Activated T-helper 1 cell treated with Interleukin-2 at 50 U/mL for 16 hours (primary cell): ENCODE data around the gene LIMK1.
A peak's percentile ranks its signal among the peaks of the same experiment; 100 is the strongest.

Experiments used
- DNase-seq: peaks from one replicate; pipeline ENCODE4 v3.0.0-alpha.2; 2020; ENCODE audit warnings: low read depth

Gene LIMK1

DNA sequence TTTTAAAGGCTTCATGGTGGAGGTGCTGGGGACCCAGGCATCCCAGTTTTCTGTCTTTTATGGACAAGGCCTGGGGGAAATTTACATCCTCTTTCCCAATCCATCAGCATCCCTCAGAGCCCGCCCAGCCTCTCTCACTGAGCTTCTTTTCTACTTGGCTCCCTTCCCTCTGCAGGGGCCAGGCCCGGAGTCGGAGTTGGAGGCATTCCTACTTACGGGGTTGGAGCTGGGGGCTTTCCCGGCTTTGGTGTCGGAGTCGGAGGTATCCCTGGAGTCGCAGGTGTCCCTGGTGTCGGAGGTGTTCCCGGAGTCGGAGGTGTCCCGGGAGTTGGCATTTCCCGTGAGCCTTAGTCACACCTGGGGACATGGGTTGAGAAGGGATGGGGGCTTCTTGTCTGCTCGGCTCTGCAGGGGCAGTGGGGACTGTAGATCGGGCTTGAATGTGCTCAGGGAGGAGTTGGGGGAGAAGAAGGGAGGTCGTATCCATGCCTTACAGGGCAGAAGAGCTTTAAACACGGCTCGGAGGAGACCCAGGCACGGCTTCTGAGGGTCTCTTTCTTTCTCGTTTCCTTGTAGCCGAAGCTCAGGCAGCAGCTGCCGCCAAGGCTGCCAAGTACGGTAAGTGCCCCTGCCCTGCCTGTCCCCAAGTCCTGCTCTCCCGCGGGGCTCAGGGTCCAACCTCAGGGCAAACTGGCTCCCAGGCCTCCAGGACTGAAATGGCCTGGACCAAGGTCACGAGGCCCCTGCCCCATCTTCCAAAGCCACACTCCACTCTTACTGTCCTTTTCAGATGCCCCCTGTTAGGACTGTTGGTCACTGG is 27.3 kb upstream of the LIMK1 start:
- no peak for DNase-seq

DNA sequence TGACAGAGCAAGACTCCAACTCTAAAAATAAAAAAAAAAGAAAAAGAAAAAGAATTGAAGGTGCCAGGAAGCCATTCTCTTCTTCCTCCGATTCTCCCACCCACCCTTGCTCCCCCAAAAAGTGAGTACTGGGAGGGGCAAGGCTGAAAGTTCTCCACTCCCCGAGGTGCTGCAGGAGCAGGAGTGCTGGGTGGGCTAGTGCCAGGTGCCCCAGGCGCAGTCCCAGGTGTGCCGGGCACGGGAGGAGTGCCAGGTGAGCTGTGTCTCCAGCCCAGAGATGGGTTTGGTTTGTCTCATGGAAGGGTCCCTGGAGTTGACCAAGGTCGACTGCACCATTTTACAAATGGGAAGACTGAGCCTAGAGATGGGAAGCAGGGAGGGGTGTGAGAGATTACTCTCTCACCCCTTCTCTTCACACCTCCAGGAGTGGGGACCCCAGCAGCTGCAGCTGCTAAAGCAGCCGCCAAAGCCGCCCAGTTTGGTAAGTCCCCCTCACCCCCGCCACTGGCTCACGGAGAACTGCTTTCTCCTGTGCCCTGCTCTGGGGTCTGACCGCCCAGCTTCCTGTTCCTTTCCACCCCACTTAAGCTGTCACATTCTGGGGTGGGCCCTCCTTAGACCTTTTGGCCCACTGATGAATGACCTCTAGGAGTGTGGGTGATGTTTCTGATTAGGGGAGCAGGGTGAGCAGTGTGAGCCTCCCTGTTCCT is 26.2 kb upstream of the LIMK1 start:
- no peak for DNase-seq

DNA sequence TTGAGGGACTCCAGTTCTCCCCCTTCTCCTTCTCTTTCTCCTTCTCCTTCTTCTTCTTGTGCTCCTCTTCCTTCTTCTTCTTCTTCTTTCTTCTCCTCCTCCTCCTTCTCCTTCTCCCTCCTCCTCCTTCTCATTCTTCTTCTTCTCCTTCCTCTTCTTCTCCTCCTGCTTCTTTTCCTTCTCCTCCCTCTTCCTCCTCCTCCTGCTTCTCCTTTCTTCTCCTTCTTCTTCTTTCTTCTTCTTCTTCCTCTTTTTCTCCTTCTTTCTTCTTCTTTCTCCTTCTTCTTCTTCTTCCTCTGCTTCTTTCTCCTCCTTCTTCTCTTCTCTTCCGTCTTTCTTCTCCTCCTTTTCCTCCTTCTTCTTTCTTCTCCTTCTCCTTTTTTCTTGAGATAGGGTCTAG is 25.6 kb upstream of the LIMK1 start:
- no peak for DNase-seq

DNA sequence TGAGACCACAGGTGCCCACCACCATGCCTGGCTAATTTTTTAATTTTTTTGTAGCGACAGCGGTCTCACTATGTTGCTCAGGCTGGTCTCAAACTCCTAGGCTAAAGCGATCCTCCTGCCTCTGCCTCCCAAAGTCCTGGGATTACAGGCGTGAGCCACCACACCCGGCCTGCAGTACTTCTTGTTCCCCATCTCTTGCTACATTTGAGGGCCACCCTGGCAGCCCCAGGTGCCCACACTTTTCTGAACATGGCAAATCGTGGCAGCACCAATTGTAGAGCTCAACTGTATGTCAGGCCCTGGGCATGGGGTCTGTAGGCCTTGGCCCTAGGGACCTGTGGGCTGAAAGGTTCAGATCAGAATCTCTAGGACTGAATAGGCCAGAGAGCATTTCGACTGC is 25.1 kb upstream of the LIMK1 start:
- DNase-seq: no peak

DNA sequence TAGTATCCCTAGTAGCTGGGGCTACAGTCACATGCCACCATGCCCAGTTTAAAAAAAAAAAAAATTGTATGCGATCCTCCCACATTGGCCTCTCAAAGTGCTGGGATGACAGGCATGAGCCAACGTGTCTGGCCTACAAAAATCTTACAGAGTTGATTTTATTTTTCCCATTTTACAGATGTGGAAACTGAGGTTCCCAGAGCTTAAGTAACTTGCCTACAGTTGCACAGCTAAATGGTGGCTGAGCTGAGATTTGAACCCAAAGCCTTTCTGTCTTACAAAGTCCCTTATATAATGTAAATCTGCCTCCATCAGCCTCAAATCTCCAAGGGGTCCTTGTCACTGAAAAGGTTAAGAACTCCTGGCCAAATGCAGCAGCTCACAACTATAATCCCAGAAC is 24.6 kb upstream of the LIMK1 start:
- no peak for DNase-seq

DNA sequence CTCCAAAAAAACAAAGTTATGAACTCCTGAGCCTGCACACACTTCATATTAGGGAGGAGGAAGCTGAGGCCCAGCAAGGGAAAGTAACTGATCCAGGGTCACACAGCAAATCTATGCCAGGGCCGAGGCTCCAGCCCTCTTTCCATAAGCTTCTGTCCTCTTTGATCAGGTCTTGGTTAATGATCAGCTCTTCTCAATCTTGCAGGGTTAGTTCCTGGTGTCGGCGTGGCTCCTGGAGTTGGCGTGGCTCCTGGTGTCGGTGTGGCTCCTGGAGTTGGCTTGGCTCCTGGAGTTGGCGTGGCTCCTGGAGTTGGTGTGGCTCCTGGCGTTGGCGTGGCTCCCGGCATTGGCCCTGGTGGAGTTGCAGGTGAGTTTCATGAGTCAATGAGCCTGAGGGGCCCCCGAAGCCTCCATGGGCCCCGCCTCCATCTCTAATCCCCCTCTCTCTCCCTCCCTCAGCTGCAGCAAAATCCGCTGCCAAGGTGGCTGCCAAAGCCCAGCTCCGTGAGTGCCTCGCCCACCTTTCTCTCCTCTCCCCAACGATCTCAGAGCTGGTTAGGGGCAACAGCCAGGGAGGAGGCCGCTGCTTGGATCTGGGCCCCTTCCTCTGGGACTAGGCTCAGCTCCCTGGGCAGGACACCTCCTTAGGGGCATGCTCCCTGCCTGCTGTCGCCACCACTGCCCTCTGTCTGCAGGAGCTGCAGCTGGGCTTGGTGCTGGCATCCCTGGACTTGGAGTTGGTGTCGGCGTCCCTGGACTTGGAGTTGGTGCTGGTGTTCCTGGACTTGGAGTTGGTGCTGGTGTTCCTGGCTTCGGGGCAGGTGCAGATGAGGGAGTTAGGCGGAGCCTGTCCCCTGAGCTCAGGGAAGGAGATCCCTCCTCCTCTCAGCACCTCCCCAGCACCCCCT is 23.7 kb upstream of the LIMK1 start:
- no peak for DNase-seq

DNA sequence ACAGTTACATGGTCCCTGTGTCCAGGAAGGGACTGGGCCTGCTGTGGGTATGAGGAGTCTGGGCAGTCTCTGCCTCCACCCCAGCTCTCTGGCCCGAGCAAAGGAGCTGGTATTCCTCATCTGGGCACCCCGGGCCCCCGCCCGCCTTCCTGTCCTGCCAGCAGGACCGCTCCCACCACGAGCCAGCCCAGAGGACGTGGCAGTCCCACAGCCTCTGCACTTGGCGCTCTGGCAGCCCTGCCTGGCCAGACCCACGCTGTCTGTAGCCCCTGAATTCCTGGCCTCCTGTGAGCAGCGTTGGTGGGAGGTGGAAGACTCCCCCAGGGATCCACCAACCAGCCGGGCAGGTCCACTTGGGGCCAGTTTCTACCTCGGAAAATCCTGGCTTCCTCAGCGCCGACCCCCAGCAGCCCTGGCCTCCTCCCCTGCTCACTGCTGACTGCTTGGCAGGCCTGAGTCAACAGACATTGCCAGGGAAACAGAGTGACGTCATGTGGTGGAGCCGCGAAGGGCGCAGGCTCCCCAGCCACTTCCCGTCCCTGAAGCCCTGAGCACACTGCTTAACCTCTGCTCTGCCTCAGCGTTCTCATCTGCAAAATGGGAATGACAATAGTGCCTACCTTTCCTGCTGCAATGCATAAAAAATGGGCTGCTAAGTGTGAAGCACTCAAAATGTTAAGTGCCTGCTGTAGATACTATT is 21.6 kb upstream of the LIMK1 start:
- DNase-seq: peak; percentile 53

DNA sequence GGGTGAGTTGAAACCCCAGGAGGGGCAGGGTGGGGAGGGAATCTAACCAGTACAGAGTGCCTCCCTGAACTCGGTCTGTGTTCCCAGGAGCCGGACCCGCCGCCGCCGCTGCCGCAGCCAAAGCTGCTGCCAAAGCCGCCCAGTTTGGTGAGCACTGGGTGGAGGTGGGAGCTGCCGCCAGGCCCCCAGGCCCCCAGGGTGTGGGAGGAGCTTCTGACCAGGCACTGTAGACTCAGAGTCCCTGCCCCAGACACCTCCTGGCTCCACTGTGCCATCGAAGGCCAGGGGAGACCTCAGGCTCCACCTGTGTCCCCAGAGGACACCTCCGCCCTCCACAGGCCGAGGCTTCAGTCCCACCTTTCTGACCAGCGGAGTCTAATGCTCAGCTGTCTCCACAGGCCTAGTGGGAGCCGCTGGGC is 20.4 kb upstream of the LIMK1 start:
- DNase-seq: no peak

DNA sequence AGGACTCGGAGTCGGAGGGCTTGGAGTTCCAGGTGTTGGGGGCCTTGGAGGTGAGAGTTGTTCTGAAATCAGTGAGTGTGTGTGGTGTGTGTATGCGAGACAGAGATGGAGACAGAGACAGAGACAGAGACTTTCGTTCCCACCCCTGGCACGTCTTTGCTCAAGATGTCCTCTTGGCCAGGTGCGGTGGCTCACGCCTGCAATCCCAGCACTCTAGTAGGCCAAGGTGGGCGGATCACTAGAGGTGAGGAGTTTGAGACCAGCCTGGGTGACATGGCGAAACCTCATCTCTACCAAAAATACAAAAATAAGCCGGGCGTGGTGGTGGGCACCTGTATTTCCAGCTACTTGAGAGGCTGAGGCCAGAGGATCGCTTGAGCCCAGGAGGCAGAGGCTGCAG is 20.0 kb upstream of the LIMK1 start:
- no peak for DNase-seq

DNA sequence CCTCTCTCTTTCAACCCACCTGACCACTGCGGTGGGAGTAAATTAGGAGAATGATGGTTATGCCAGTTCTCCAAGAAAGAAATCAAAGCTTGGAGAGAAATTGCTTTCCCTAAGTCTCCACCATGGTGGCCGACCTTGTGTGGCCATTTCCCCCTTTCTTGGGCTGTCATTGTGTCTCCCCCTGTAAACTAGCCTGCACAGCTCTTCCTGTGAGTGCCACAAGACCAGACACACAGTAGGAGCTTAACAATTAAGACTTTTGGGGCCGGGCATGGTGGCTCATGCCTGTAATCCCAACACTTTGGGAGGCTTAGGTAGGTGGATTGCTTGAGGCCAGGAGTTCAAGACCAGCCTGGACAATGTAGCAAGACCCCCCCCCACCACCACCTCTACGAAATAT is 18.9 kb upstream of the LIMK1 start:
- no peak for DNase-seq

DNA sequence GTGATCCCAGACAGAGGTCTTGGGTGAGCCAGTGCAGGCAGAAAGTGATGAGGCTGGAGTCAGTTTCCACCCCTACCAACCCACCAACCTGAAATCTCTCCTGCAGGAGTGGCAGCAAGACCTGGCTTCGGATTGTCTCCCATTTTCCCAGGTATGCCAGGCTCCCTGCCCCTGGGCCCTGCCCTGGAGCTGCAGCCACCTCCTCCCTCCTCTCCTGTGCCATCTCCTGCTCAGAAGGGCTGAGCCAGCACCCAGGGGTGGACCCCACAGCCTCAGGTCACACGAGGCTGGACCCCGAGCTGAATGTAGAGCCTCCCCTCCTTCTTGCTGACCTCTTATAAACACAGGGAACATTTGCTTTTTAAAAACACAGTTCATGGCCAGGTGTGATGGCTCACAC is 17.0 kb upstream of the LIMK1 start:
- no peak for DNase-seq

DNA sequence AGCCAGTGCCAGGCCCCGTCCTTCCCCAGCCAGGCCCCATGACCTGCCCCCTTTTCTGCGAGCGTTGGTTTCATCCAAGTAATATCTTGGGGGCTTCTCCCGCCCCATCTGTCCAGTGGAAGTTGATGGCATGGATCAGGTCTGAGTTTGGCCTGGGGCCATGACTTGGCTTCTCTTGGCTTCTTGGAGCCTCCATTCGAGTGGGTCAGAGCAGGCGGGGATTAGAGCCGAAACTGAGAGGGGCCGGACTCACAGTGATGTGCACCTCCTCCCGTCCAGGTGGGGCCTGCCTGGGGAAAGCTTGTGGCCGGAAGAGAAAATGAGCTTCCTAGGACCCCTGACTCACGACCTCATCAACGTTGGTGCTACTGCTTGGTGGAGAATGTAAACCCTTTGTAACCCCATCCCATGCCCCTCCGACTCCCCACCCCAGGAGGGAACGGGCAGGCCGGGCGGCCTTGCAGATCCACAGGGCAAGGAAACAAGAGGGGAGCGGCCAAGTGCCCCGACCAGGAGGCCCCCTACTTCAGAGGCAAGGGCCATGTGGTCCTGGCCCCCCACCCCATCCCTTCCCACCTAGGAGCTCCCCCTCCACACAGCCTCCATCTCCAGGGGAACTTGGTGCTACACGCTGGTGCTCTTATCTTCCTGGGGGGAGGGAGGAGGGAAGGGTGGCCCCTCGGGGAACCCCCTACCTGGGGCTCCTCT is 15.1 kb upstream of the LIMK1 start:
- DNase-seq: no peak

DNA sequence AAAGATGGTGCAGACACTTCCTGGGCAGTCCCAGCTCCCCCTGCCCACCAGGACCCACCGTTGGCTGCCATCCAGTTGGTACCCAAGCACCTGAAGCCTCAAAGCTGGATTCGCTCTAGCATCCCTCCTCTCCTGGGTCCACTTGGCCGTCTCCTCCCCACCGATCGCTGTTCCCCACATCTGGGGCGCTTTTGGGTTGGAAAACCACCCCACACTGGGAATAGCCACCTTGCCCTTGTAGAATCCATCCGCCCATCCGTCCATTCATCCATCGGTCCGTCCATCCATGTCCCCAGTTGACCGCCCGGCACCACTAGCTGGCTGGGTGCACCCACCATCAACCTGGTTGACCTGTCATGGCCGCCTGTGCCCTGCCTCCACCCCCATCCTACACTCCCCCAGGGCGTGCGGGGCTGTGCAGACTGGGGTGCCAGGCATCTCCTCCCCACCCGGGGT is 14.5 kb upstream of the LIMK1 start:
- DNase-seq: no peak

DNA sequence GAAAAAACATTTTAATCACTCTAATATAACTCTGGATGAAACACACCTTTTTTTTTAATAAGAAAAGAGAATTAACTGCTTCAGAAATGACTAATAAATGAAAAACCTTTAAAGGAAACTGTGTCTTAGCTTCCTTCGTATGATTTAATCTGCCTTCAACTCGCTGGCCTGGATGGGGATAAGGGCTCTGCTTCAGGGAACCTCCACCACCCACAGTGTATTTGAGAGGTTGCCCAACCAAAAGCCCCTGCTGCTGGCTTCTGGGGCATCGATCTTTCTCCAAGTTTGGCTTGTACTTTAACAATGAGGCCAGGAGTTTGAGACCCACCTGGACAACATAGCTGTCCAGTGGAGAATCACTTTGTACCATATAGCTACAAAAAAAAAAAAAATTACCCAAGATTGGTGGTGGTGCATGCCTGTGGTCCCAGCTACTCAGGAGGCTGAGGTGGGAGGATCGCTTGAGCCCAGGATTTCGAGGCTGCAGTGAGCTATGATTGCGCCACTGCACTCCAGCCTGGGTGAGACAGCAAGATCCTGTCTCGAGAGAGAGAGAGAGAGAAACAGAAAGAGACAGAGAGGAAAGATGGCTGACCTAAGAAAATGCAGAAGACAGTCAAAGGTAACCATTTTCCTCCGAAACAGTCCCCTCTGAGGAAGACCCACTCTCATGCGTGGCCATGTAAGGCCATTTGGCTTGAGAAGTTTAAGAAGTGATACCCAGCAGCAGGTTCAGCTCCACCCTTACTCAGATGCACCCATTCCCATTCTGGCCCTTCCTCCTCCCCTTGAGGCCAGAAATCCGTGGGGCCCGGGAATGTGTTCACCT is 13.6 kb upstream of the LIMK1 start:
- no peak for DNase-seq

DNA sequence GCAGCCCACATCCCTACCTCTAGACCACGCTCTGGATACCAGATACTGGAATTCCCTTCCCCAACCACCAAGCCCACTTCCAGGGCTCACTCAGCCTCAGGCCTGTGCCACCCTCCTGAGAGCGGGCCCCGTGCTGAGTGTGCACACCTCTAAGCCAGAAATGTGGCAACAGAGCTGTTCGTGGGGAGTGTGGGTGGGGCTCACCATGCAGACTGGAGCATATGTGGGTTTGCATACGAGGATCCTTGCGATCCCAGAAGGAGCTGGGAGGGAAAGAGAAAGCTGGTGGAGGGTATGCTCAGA is 13.0 kb upstream of the LIMK1 start:
- no peak for DNase-seq

DNA sequence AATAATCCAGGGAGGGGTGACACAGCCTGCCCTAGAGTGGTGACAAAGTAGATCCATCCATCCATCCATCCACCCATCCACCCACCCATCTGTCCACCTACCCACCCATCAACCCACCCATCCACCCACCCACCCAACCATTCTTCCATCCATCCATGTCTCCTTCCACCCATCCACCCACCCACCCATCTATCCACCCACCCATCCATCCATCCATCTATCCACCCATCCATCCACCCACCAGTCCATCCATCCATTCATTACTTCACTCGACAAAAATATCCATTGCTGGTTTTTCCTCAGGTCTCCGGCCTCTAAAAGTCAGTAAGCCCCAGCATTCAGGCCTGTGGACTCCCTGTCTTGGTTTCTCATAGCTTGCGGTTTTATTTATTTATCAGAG is 12.5 kb upstream of the LIMK1 start:
- DNase-seq: no peak

DNA sequence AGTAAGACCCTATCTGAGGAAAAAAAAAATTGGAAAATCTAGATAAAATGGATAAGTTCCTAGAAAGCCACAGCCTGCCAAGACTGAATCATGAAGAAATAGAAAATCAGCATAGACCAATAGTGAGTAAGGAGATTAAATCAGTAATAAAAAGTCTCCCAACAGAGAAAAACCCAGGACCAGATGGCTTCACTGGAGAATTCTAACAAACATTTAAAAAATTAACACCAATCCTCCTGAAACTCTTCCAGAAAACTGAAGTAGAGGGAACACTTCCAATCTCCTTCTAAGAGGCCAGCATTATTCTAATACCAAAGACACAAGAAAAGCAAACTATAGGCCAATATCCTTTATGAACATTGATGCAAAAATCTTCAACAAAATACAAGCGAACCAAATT is 8.8 kb upstream of the LIMK1 start:
- DNase-seq: no peak

DNA sequence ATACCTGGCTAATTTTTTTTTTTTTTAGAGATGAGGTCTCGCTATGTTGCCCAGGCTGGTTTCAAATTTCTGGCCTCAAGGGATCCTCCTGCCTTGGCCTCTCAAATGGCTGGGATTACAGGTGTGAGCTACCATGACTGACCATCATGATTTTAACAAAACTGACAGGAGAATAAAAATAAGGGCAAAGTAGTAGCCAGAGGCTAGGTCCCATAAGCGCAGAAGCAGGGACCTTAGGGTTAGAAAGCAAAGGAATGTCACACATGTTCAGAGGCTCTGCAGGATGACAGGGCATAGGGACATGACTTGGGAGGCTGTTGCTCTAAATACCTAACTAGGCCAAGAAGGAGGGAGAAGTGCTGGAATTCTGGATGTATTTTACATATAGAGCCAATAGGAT is 5.1 kb upstream of the LIMK1 start:
- DNase-seq: no peak

DNA sequence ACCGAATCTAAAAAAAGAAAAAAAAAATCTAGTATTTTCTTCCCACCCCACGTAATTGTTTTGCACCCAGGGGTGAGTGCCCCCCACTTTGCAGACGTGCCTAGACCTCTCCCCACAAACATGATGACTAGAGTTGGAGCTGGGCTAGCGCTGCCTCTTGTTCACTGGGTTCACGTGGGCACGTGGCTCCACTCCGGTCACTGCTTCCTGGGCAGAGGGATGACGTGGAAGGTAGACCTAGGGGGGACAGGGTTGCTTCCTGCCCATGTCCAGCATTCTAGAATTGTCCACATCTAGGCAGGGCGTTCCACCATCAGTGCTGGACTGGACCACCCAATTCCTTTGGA is 861 bp upstream of the LIMK1 start:
- DNase-seq: no peak

DNA sequence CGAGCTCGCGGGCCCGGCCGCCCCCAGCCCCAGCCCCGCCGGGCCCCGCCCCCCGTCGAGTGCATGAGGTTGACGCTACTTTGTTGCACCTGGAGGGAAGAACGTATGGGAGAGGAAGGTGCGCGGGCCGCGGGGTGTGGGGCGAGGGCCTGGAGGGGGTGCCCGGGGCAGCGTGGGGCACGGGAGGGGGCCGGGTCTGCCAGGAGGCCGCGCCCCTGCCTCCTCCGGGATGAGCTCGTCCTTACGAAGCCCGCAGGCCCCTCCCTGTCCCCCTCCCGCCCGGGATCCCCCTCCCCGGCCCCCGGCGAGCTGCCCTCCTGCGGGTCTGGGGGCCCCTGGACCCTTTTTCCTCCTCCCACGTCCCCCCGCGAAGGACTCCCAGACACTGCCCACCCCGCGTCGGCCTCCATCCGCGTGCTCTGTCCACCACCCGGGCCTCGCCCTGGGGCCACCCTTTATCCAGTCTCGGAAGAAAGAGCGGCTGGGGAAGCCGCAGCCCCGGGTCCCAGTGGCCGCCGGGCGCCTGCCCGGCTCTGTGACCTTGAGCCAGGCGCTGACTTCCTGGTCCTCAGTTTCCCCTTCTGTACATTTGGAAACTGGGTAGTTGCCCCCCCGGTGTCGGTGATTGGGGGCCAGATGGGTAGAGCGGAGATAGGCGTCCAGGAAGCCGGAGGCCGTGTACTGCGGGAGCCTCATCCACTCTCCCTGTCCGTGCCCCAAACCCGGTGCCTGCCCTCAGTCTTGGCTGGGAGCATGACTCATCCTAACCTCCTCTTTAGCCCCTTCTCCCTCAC is 521 bp downstream of the LIMK1 start:
- no peak for DNase-seq
